Tibial nerve (tissue), 4 donors: Measurements from ENCODE around the gene RCC2. TPM values are rescaled to one million over a fixed set of nuclear protein-coding genes. Genes with fewer than 3 reads are reported as not detected.

Experiments
- DNase-seq, 2 donors: peaks; one replicate each; pipeline ENCODE4 v3.0.0-alpha.2; 2019; ENCODE audit warnings: low spot score in 2 of 2
- H3K27ac ChIP-seq, 4 donors: fragments of 200-600 bp; sonication (generic) in 3 of 4; one replicate each; pipeline ENCODE4 v1.5.1; 2017 to 2019; ENCODE audit warnings: mild to moderate bottlenecking in 1 of 4
- H3K27me3 ChIP-seq, 2 donors: fragments of 200-600 bp; sonication (generic) in 1 of 2; one replicate each; pipeline versions ENCODE4 v1.5.1 to v1.6.0; 2017 to 2019
- H3K36me3 ChIP-seq, 3 donors: fragments of 200-600 bp; sonication (generic); one replicate each; pipeline ENCODE4 v1.5.1; 2018 to 2019
- H3K4me1 ChIP-seq, 4 donors: fragments of 200-600 bp; sonication (generic) in 3 of 4; one replicate each; pipeline ENCODE4 v1.5.1; 2017 to 2019
- H3K4me3 ChIP-seq, 4 donors: fragments of 200-600 bp; sonication (generic) in 3 of 4; one replicate each; pipeline ENCODE4 v1.5.1; 2017 to 2019; ENCODE audit warnings: mild to moderate bottlenecking in 1 of 4, moderate library complexity in 1 of 4
- H3K9me3 ChIP-seq, 4 donors: fragments of 200-600 bp; sonication (generic) in 3 of 4; one replicate each; pipeline ENCODE4 v1.5.1; 2017 to 2019
- EP300 ChIP-seq, 2 donors: sonication (generic); formaldehyde crosslinking; IDR thresholded peaks; one replicate each; pipeline ENCODE4 v1.6.1; 2017; ENCODE audit warnings: antibody characterized with exemption in 2 of 2, mild to moderate bottlenecking in 1 of 2
- POLR2A ChIP-seq, 2 donors: fragments of 450-650 bp; IDR thresholded peaks; one replicate each; pipeline ENCODE4 v1.6.1; 2017; ENCODE audit warnings: antibody characterized with exemption in 2 of 2, mild to moderate bottlenecking in 2 of 2, moderate library complexity in 2 of 2
- WGBS, 2 donors: methylation state at CpG; one replicate each; pipeline ENCODE4 v1.1.5; 2018; 5-methylcytosine and 5-hydroxymethylcytosine counted together
- total RNA-seq, 4 donors: library from RNA; depleted of rRNA; stranded (reverse); fragments of >200 nt; gene quantifications; one replicate each; pipeline ENCODE4 v1.1.0, GENCODE V29; 2016
- TF ChIP-seq, protein P1 (sequence below), 5 experiments: fragments of 200-600 bp in 3 of 5; fragments of 450-650 bp in 2 of 5; sonication (generic) in 3 of 5; IDR thresholded peaks; one replicate each; pipeline ENCODE4 v1.5.1; 2016 to 2019; ENCODE audit warnings: antibody characterized with exemption in 5 of 5, mild to moderate bottlenecking in 3 of 5, moderate library complexity in 2 of 5

RCC2 gene
- total RNA-seq, 4 donors from 2014 or later = 27.1 to 44.1 (median 30.1) TPM

DNA sequence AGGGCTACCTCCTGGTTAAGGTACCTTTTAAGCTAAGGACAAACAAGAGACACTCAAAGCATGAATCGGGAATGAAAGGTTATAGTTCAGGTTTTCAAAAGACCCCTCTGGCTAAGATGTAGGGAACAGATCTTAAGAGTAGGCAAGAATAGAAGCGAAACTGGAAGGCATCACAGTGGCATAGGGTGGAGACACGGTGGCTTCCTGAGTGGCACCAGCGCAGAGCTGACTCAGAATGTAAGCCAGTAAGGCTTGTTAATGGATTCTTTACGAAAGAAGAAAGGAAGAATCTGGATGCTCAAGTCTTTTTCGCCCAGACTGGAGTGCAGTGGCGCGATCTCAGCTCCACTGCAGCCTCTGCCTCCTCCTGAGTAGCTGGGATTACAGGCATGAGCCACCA is 46.2 kb downstream of the RCC2 start:
- TF ChIP-seq EP300 (IDR thresholded peaks at IDR 0.05) = no peak
- no peak for TF ChIP-seq POLR2A (IDR thresholded peaks at IDR 0.05)
- TF ChIP-seq, protein P1, sequence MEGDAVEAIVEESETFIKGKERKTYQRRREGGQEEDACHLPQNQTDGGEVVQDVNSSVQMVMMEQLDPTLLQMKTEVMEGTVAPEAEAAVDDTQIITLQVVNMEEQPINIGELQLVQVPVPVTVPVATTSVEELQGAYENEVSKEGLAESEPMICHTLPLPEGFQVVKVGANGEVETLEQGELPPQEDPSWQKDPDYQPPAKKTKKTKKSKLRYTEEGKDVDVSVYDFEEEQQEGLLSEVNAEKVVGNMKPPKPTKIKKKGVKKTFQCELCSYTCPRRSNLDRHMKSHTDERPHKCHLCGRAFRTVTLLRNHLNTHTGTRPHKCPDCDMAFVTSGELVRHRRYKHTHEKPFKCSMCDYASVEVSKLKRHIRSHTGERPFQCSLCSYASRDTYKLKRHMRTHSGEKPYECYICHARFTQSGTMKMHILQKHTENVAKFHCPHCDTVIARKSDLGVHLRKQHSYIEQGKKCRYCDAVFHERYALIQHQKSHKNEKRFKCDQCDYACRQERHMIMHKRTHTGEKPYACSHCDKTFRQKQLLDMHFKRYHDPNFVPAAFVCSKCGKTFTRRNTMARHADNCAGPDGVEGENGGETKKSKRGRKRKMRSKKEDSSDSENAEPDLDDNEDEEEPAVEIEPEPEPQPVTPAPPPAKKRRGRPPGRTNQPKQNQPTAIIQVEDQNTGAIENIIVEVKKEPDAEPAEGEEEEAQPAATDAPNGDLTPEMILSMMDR (IDR thresholded peaks at IDR 0.05) = no peak
- no peaks in the 10 kb centered on the region for H3K36me3 ChIP-seq
- H3K4me1 ChIP-seq = no peaks in the 10 kb centered on the region
- H3K4me3 ChIP-seq = no peak overlapping the region
- no peak overlapping the region for H3K27ac ChIP-seq
- no peaks in the 10 kb centered on the region for H3K9me3 ChIP-seq
- WGBS, 2 donors = 58 to 64% methylated on average over 8 of the region's 8 CpGs
- H3K27me3 ChIP-seq = no peaks in the 10 kb centered on the region
- DNase-seq = no peak

GRCh38 chr1:17392199-17392740 is 47.2 kb downstream of the RCC2 start:
- H3K27me3 ChIP-seq = no peaks in the 10 kb centered on the region
- no peaks in the 10 kb centered on the region for H3K9me3 ChIP-seq
- H3K4me1 ChIP-seq = no peaks in the 10 kb centered on the region
- H3K27ac ChIP-seq = no peak overlapping the region
- no peak for DNase-seq
- WGBS, 2 donors = 63 to 71% methylated on average over 10 of the region's 10 CpGs
- H3K4me3 ChIP-seq = no peak overlapping the region
- H3K36me3 ChIP-seq = no peaks in the 10 kb centered on the region
- TF ChIP-seq, protein P1 (IDR thresholded peaks at IDR 0.05) = no peak

DNA sequence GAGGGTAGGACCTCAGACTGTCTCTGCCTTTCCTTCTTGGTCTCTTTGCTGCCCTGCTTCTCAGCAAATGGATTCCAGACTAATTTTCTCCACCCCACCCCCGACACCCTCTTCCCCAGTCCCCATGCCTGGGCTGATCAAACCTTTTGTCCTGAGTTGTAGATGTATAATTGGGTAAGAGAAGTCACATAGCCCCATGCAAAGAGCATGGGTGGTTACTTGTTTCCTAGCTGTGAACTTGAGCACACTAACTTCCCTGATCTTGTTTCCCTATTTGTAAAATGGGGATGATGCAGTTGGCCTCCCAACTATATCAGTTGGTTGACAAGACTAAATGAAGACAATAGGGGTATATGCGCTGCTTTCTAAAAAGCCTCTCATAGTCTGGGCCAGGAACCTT is 58.3 kb downstream of the RCC2 start:
- no peak overlapping the region for H3K27ac ChIP-seq
- H3K36me3 ChIP-seq = no peaks in the 10 kb centered on the region
- H3K27me3 ChIP-seq = peaks cover 0 to 29% of the 10 kb centered on the region in 2 donors
- 87 to 93% methylated on average over 2 of the region's 2 CpGs for WGBS, 2 donors
- H3K9me3 ChIP-seq = no peaks in the 10 kb centered on the region
- no peak for DNase-seq
- TF ChIP-seq POLR2A (IDR thresholded peaks at IDR 0.05) = no peak
- TF ChIP-seq, protein P1 (IDR thresholded peaks at IDR 0.05) = no peak
- no peak for TF ChIP-seq EP300 (IDR thresholded peaks at IDR 0.05)
- no peak overlapping the region for H3K4me3 ChIP-seq
- no peaks in the 10 kb centered on the region for H3K4me1 ChIP-seq

GRCh38 chr1:17377325-17377953 is 62.0 kb downstream of the RCC2 start:
- Histone ChIP-seq H3K27me3 (peaks cover 0 to 22% of the 10 kb centered on the region in 2 donors), H3K27ac (no peak overlapping the region)
- 28 to 40% methylated on average over 16 of the region's 16 CpGs for WGBS, 2 donors

GRCh38 chr1:17375651-17376050 is 63.8 kb downstream of the RCC2 start:
- Histone ChIP-seq H3K4me3 (no peak overlapping the region), H3K27ac (no peak overlapping the region), H3K4me1 (no peaks in the 10 kb centered on the region), H3K36me3 (no peaks in the 10 kb centered on the region), H3K9me3 (no peaks in the 10 kb centered on the region), H3K27me3 (peaks cover 0 to 22% of the 10 kb centered on the region in 2 donors)
- TF ChIP-seq EP300 (IDR thresholded peaks at IDR 0.05) (no peak), POLR2A (IDR thresholded peaks at IDR 0.05) (no peak)
- TF ChIP-seq, protein P1 (IDR thresholded peaks at IDR 0.05) = no peak
- WGBS, 2 donors = 92 to 93% methylated on average over 10 of the region's 10 CpGs
- DNase-seq = no peak

More at GRCh38 chr1:17377325-17377953, 62.0 kb downstream of the RCC2 start:
- H3K36me3 ChIP-seq = no peaks in the 10 kb centered on the region
- no peaks in the 10 kb centered on the region for H3K9me3 ChIP-seq
- DNase-seq = no peak
- no peak overlapping the region for H3K4me3 ChIP-seq
- TF ChIP-seq EP300 (IDR thresholded peaks at IDR 0.05) = no peak
- TF ChIP-seq, protein P1 (IDR thresholded peaks at IDR 0.05) = no peak
- TF ChIP-seq POLR2A (IDR thresholded peaks at IDR 0.05) = no peak
- H3K4me1 ChIP-seq = no peaks in the 10 kb centered on the region
